ENCODE measurements around the gene AMER1.

AMER1 gene

GRCh38 chrX:64182208-64182607 is 23.3 kb downstream of the AMER1 start:
- Histone ChIP-seq H3K27me3 (ENCODE audit: low read depth, low read length) (no peaks in the 10 kb centered on the region), H3K36me3 (ENCODE audit: control insufficient read depth in 1 of 2, insufficient read depth in 2 of 2, low read length in 2 of 2) (no peaks in the 10 kb centered on the region), H3K9me3 (ENCODE audit: control insufficient read depth in 1 of 2, low read length in 2 of 2) (no peaks in the 10 kb centered on the region)

DNA sequence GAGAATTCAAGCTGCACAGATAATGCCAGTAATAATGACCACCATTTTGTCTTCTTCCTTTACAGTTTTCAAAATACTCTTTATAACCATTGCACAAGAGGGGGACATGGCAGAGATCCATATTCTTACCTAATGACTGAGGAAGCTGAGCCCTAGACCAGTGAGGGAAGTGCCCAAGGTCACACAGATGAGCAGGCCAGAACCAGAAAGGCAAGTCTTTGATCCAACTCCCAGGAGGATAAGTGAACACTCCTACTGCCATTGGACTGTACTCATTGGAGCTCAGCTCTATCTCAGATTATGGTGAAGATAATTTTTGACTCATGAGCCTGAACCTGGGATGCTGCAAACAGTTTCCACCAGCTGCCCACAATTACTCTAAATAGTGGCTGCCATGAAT is 28.6 kb downstream of the AMER1 start:
- Histone ChIP-seq H3K9me3 (ENCODE audit: control insufficient read depth in 1 of 2, low read length in 2 of 2) (no peaks in the 10 kb centered on the region), H3K4me3 (ENCODE audit: low read depth in 1 of 2, low read length in 2 of 2) (no peak overlapping the region), H3K4me1 (ENCODE audit: control insufficient read depth in 1 of 2, insufficient read depth in 2 of 2, low read length in 2 of 2) (no peaks in the 10 kb centered on the region), H3K27ac (ENCODE audit: low read length) (no peak overlapping the region), H3K36me3 (ENCODE audit: control insufficient read depth in 1 of 2, insufficient read depth in 2 of 2, low read length in 2 of 2) (no peaks in the 10 kb centered on the region), H3K27me3 (ENCODE audit: low read depth, low read length) (no peaks in the 10 kb centered on the region)

More at GRCh38 chrX:64182208-64182607, 23.3 kb downstream of the AMER1 start:
- Histone ChIP-seq H3K27ac (ENCODE audit: low read length) (no peak overlapping the region), H3K4me1 (ENCODE audit: control insufficient read depth in 1 of 2, insufficient read depth in 2 of 2, low read length in 2 of 2) (no peaks in the 10 kb centered on the region), H3K4me3 (ENCODE audit: low read depth in 1 of 2, low read length in 2 of 2) (no peak overlapping the region)

GRCh38 chrX:64169988-64170387 is 35.5 kb downstream of the AMER1 start:
- H3K4me1 ChIP-seq (ENCODE audit: control insufficient read depth in 1 of 2, insufficient read depth in 2 of 2, low read length in 2 of 2), result no peaks in the 10 kb centered on the region
- H3K9me3 ChIP-seq (ENCODE audit: control insufficient read depth in 1 of 2, low read length in 2 of 2), result no peaks in the 10 kb centered on the region
- no peaks in the 10 kb centered on the region for H3K36me3 ChIP-seq (ENCODE audit: control insufficient read depth in 1 of 2, insufficient read depth in 2 of 2, low read length in 2 of 2)
- H3K27me3 ChIP-seq (ENCODE audit: low read depth, low read length), result no peaks in the 10 kb centered on the region
- no peak overlapping the region for H3K4me3 ChIP-seq (ENCODE audit: low read depth in 1 of 2, low read length in 2 of 2)
- H3K27ac ChIP-seq (ENCODE audit: low read length), result no peak overlapping the region

DNA sequence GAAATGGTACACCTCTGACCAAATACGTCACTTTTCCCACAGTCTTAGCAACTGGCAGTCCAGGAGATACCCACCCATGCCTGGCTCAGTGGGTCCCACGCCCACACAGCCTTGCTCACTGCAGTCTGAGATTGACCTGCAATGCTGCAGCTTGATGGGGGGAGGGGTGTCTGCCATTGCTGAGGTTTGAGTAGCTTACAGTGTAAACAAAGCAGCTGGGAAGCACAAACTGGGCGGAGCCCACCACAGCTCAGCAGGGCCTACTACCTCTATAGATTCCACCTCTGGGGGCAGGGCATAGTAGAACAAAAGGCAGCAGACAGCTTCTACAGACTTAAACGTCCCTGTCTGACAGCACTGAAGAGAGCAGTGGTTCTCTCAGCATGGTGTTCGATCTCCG is 52.7 kb downstream of the AMER1 start:
- Histone ChIP-seq H3K27ac (ENCODE audit: low read length) (no peak overlapping the region), H3K9me3 (ENCODE audit: control insufficient read depth in 1 of 2, low read length in 2 of 2) (no peaks in the 10 kb centered on the region), H3K36me3 (ENCODE audit: control insufficient read depth in 1 of 2, insufficient read depth in 2 of 2, low read length in 2 of 2) (no peaks in the 10 kb centered on the region), H3K4me1 (ENCODE audit: control insufficient read depth in 1 of 2, insufficient read depth in 2 of 2, low read length in 2 of 2) (no peaks in the 10 kb centered on the region), H3K27me3 (ENCODE audit: low read depth, low read length) (no peaks in the 10 kb centered on the region), H3K4me3 (ENCODE audit: low read depth in 1 of 2, low read length in 2 of 2) (no peak overlapping the region)

DNA sequence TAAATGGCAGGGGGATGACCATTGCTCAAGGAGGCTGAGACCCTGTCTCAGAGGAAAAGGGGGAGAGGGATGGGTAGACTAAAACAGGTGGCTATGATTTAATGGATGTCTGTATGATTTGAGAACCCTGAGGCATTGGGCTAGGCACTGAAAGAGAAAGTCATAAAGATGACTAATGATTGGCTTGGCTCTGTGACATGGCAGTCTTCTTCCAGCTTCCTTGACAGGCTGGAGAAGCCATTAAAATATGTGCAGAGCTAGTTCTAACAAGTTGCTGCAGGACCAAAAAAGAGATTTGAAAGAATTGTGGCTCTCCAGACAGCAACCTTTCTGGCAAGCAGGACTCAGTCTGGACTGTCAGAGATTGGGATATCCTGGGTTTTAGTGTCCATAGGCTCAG is 53.6 kb downstream of the AMER1 start:
- H3K9me3 ChIP-seq (ENCODE audit: control insufficient read depth in 1 of 2, low read length in 2 of 2), result peaks cover 0 to 2% of the 10 kb centered on the region in 2 donors
- H3K27me3 ChIP-seq (ENCODE audit: low read depth, low read length), result no peaks in the 10 kb centered on the region
- no peaks in the 10 kb centered on the region for H3K36me3 ChIP-seq (ENCODE audit: control insufficient read depth in 1 of 2, insufficient read depth in 2 of 2, low read length in 2 of 2)
- H3K27ac ChIP-seq (ENCODE audit: low read length), result no peak overlapping the region
- no peaks in the 10 kb centered on the region for H3K4me1 ChIP-seq (ENCODE audit: control insufficient read depth in 1 of 2, insufficient read depth in 2 of 2, low read length in 2 of 2)
- H3K4me3 ChIP-seq (ENCODE audit: low read depth in 1 of 2, low read length in 2 of 2), result no peak overlapping the region

DNA sequence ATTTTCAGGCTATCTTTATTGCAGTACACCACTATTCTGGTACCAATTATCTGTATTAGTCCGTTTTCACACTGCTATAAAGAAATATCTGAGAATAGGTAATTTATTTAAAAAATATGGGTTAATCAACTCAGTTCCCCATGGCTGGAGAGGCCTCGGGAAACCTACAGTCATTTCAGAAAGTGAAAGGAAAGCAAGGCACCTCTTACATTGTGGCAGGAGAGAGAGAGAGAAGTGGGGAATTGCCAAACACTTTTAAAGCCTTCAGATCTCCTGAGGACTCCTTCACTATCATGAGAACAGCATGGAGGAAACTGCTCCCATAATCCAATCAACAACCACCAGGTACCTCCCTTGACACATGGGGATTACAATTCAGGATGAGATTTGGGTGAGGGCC is 54.7 kb downstream of the AMER1 start:
- Histone ChIP-seq H3K27me3 (ENCODE audit: low read depth, low read length) (no peaks in the 10 kb centered on the region), H3K4me1 (ENCODE audit: control insufficient read depth in 1 of 2, insufficient read depth in 2 of 2, low read length in 2 of 2) (no peaks in the 10 kb centered on the region), H3K27ac (ENCODE audit: low read length) (no peak overlapping the region), H3K4me3 (ENCODE audit: low read depth in 1 of 2, low read length in 2 of 2) (no peak overlapping the region), H3K36me3 (ENCODE audit: control insufficient read depth in 1 of 2, insufficient read depth in 2 of 2, low read length in 2 of 2) (no peaks in the 10 kb centered on the region), H3K9me3 (ENCODE audit: control insufficient read depth in 1 of 2, low read length in 2 of 2) (peaks cover 0 to 3% of the 10 kb centered on the region in 2 donors)

Data from muscle layer of duodenum (tissue), 2 donors.